Activated CD8-positive, alpha-beta T cell treated with anti-CD3 and anti-CD28 coated beads for 36 hours (primary cell): Measurements from ENCODE around the gene TGOLN2. TPM values are rescaled to one million over a fixed set of nuclear protein-coding genes. Genes with fewer than 3 reads are reported as not detected.
A peak's percentile ranks its signal among the peaks of the same experiment; 100 is the strongest.

Experiments used
- ATAC-seq: fragments of 200-7000 bp; cut with Tn5 transposase; one replicate; pipeline ENCODE4 v1.10.0; 2021; ENCODE audit warnings: mild to moderate bottlenecking, moderate library complexity
- CTCF ChIA-PET: fragments of 350-600 bp; sonication (Branson Sonifier 250); formaldehyde crosslinking; loops from one replicate; lab custom pipeline; 2021; ENCODE audit warnings: antibody characterized with exemption; lab: Charles Lee
- POLR2A ChIA-PET: fragments of 350-600 bp; sonication (Branson Sonifier 250); formaldehyde crosslinking; loops from one replicate; lab custom pipeline; 2021; ENCODE audit warnings: antibody characterized with exemption; lab: Charles Lee
- DNase-seq: peaks from one replicate; pipeline ENCODE4 v3.0.0-alpha.2; 2020
- H3K27ac Mint-ChIP-seq: one replicate; pipeline ENCODE4 v1.8.0; 2021; ENCODE audit warnings: mild to moderate bottlenecking, mixed read lengths
- H3K27me3 Mint-ChIP-seq: one replicate; pipeline ENCODE4 v1.8.0; 2021; ENCODE audit warnings: mixed read lengths
- H3K36me3 Mint-ChIP-seq: one replicate; pipeline ENCODE4 v1.8.0; 2021; ENCODE audit warnings: low read depth, mixed read lengths
- H3K4me1 Mint-ChIP-seq: one replicate; pipeline ENCODE4 v1.8.0; 2021; ENCODE audit warnings: low read depth, mixed read lengths
- H3K4me3 Mint-ChIP-seq: one replicate; pipeline ENCODE4 v1.8.0; 2021; ENCODE audit warnings: mild to moderate bottlenecking, moderate library complexity, mixed read lengths
- H3K9me3 Mint-ChIP-seq: one replicate; pipeline ENCODE4 v1.8.0; 2021; ENCODE audit warnings: mixed read lengths
- intact Hi-C: fragments of 100-400 bp; cut with micrococcal nuclease; formaldehyde crosslinking; loops from one replicate; pipeline ENCODE4 v1.10.0; 2022
- total RNA-seq, 2 experiments: library from RNA; stranded (reverse); gene quantifications; one replicate each; pipeline ENCODE4 v1.2.3, GENCODE V29; 2021
- TF ChIP-seq, protein P1 (sequence below): fragments of 200-600 bp; IDR thresholded peaks from one replicate; pipeline ENCODE4 v1.8.0; 2022; ENCODE audit warnings: antibody characterized with exemption, mild to moderate bottlenecking

TGOLN2 gene
- total RNA-seq, 2 experiments from 2014 or later, result 62.8 to 64.0 TPM

DNA sequence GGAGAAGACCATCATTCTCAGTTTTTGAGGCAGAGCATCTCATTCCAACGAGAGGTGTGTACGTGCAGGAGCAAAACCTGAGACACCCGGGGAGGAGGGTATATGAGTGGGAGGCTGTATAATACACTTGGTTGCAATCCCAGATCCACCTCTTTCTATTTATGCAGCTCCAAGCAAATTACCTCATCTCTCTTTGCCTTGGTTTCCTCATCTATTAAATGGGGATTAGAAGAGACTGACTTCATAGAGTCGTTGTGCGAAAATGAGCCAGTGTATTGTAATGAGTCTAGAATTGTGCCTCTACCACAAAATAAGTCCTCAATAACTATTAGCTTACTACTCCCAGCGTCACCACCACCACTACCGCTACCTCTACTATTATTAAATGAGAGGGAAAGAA lies 40.1 kb downstream of the TGOLN2 start:
- no peak for ATAC-seq
- Mint-ChIP-seq H3K4me3 (no peak overlapping the region), H3K36me3 (no peaks in the 10 kb centered on the region), H3K9me3 (no peaks in the 10 kb centered on the region), H3K4me1 (peaks cover 24% of the 10 kb centered on the region), H3K27ac (no peak overlapping the region), H3K27me3 (no peaks in the 10 kb centered on the region)
- DNase-seq, result no peak
- ChIA-PET POLR2A (interaction anchor here (1.0 kb wide), 2 partner anchors 10 to 256 kb away, joined by 3 read pairs; no protein-coding TSS in a partner anchor), CTCF (interaction anchor here (0.7 to 6.4 kb wide), 6 partner anchors 11 to 221 kb away, joined by 4 to 64 read pairs (median 19); no protein-coding TSS in a partner anchor)
- intact Hi-C loops, result loop anchor here (5.0 kb wide), 1 partner anchor 220 kb away; no protein-coding TSS in a partner anchor
- TF ChIP-seq, protein P1, sequence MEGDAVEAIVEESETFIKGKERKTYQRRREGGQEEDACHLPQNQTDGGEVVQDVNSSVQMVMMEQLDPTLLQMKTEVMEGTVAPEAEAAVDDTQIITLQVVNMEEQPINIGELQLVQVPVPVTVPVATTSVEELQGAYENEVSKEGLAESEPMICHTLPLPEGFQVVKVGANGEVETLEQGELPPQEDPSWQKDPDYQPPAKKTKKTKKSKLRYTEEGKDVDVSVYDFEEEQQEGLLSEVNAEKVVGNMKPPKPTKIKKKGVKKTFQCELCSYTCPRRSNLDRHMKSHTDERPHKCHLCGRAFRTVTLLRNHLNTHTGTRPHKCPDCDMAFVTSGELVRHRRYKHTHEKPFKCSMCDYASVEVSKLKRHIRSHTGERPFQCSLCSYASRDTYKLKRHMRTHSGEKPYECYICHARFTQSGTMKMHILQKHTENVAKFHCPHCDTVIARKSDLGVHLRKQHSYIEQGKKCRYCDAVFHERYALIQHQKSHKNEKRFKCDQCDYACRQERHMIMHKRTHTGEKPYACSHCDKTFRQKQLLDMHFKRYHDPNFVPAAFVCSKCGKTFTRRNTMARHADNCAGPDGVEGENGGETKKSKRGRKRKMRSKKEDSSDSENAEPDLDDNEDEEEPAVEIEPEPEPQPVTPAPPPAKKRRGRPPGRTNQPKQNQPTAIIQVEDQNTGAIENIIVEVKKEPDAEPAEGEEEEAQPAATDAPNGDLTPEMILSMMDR, result no peak

DNA sequence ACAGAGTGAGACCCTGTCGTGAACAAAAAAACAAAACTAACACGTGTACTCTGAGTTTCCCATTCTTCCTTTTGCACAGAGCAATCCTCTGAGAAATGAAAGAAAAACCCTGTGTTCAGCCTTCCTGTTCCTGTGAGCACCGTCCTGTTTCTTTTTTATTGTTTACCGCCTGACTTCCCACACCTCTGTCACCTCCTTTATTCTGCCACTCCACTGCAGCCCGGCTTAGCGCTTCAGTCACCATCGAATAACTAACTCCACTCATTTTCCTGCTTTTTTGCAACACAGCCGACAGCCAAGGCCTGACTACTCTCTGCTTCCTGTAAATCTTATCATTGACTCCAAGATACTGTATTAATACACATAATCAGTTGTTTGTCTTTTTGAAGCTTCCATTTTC lies 40.9 kb downstream of the TGOLN2 start:
- no peak for DNase-seq
- POLR2A ChIA-PET, result interaction anchor here (1.0 kb wide), 1 partner anchor 10 kb away, joined by 3 read pairs; no protein-coding TSS in a partner anchor
- Mint-ChIP-seq H3K27ac (peak overlapping the region; percentile 27), H3K27me3 (no peaks in the 10 kb centered on the region), H3K36me3 (no peaks in the 10 kb centered on the region), H3K9me3 (no peaks in the 10 kb centered on the region), H3K4me1 (peaks cover 24% of the 10 kb centered on the region), H3K4me3 (peak overlapping the region; percentile 6)
- CTCF ChIA-PET, result interaction anchor here (1.7 to 6.4 kb wide), 6 partner anchors 11 to 253 kb away, joined by 6 to 64 read pairs (median 20); no protein-coding TSS in a partner anchor
- TF ChIP-seq, protein P1, result no peak
- ATAC-seq, result no peak
- intact Hi-C loops, result loop anchor here (5.0 kb wide), 1 partner anchor 220 kb away; no protein-coding TSS in a partner anchor

DNA sequence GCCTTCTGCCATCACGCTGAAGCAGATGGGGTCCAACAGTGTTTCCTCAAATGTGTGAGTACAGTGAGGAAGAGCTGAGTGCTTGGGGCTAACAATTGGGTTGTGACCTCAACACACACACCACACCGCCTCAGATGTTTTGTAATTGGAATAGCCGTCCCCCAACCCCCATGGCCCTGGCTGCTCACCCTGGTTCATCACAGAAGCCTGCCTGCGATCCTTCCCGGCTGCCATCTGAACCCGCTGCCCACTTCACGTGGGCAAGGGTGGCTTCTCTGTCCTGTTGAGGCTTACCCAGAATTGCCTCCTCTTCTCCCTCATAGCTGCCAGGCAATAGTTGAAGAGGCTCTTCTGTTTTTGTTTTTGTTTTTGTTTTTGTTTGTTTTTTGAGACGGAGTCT lies 44.1 kb downstream of the TGOLN2 start:
- intact Hi-C loops, result no loop called here
- ChIA-PET CTCF (interaction anchor here (1.6 to 6.4 kb wide), 5 partner anchors 12 to 268 kb away, joined by 7 to 64 read pairs (median 36); no protein-coding TSS in a partner anchor), POLR2A (no interaction called here)
- Mint-ChIP-seq H3K4me3 (no peak overlapping the region), H3K4me1 (peaks cover 10% of the 10 kb centered on the region), H3K36me3 (no peaks in the 10 kb centered on the region), H3K27me3 (no peaks in the 10 kb centered on the region), H3K27ac (no peak overlapping the region), H3K9me3 (no peaks in the 10 kb centered on the region)
- ATAC-seq (no peak), DNase-seq (no peak)
- TF ChIP-seq, protein P1, result no peak

DNA sequence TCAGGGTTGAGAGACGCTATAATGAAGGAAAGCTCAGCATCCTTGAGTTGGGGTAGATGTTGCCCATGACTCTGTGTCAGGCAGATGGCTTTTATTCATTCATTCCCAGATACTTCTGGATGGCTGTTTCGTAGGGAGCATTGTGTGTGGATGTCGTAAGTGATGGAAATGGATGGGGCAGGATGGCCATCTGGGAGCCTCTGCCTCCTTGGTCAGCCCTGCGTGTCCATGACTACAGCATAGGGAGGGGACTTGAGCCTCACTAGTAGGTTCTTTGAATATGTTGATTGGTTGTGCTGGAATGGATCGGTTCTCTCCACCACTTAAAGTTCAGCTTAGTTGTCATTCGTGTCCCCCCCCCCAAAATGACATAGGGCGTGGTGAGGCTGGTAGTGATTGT lies 44.9 kb downstream of the TGOLN2 start:
- H3K27me3 Mint-ChIP-seq, result no peaks in the 10 kb centered on the region
- intact Hi-C loops, result no loop called here
- no peaks in the 10 kb centered on the region for H3K36me3 Mint-ChIP-seq
- CTCF ChIA-PET, result interaction anchor here (6.0 to 6.4 kb wide), 3 partner anchors 11 to 17 kb away, joined by 36 to 64 read pairs (median 63); no protein-coding TSS in a partner anchor
- H3K4me3 Mint-ChIP-seq, result no peak overlapping the region
- no peak overlapping the region for H3K27ac Mint-ChIP-seq
- no peak for ATAC-seq
- peaks cover 10% of the 10 kb centered on the region for H3K4me1 Mint-ChIP-seq
- POLR2A ChIA-PET, result no interaction called here
- no peaks in the 10 kb centered on the region for H3K9me3 Mint-ChIP-seq
- DNase-seq, result no peak
- TF ChIP-seq, protein P1, result no peak

DNA sequence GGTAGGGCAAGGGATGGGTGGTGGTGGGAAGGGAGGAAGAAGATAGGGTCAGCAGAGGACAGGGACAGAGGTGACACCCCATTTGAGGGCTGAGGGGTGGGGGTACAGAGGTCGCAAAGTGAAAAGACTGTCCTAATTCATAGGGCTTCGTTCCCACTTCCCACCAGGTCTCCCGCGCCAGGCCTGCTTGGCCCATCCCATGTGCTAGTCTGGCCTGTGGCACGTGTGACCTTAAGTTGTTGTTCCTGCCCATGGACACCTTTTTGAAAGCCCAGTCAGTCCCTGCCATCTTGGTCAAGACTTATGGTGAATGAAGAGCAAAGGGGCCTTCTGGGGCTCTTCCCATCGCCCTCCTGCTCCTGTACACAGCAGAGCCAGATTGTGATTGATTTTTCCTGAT lies 46.2 kb downstream of the TGOLN2 start:
- ChIA-PET POLR2A (interaction anchor here (0.5 kb wide), 1 partner anchor 55 kb away, joined by 3 read pairs; no protein-coding TSS in a partner anchor), CTCF (interaction anchor here (6.0 to 6.4 kb wide), 2 partner anchors 15 to 17 kb away, joined by 36 to 63 read pairs; no protein-coding TSS in a partner anchor)
- H3K36me3 Mint-ChIP-seq, result no peaks in the 10 kb centered on the region
- intact Hi-C loops, result no loop called here
- DNase-seq (no peak), ATAC-seq (no peak)
- H3K27me3 Mint-ChIP-seq, result no peaks in the 10 kb centered on the region
- TF ChIP-seq, protein P1, result no peak
- peaks cover 4% of the 10 kb centered on the region for H3K4me1 Mint-ChIP-seq
- H3K27ac Mint-ChIP-seq, result no peak overlapping the region
- H3K4me3 Mint-ChIP-seq, result no peak overlapping the region
- no peaks in the 10 kb centered on the region for H3K9me3 Mint-ChIP-seq
